Measurements from ENCODE around the gene CYP26C1. TPM values are rescaled to one million over a fixed set of nuclear protein-coding genes. Genes with fewer than 3 reads are reported as not detected.

The CYP26C1 gene
- total and polyA plus RNA-seq, 9 of the 15 experiments (the other 6 are each of a cell fraction or from before 2014, with no cell fraction given) = 0.07 to 0.09 (median 0.07) TPM; not detected in 6

DNA sequence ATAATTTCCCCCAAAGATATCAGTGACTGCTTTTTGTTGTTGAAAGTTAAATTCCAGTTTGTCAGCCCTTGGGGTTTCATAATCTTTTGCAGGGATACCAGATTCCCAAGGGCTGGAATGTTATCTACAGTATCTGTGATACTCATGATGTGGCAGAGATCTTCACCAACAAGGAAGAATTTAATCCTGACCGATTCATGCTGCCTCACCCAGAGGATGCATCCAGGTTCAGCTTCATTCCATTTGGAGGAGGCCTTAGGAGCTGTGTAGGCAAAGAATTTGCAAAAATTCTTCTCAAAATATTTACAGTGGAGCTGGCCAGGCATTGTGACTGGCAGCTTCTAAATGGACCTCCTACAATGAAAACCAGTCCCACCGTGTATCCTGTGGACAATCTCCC, 16.3 kb downstream of the CYP26C1 start:
- Histone ChIP-seq H4K20me1 (replicated peaks; ENCODE audit: control insufficient read depth, insufficient read depth, low read length) (no peaks in the 10 kb centered on the region; the same call in 1 of the 2 replicates), H3K9ac (ENCODE audit: insufficient read depth in 1 of 2, low read depth in 2 of 2, low read length in 2 of 2) (no peak overlapping the region), H3K4me3 (no peak overlapping the region), H3K79me2 (ENCODE audit: control insufficient read depth, insufficient read depth, low read length) (no peaks in the 10 kb centered on the region), H3K36me3 (ENCODE audit: control insufficient read depth, insufficient read depth, low read length) (no peaks in the 10 kb centered on the region), H3K9me1 (ENCODE audit: control insufficient read depth, insufficient read depth, low read length) (peaks cover 2% of the 10 kb centered on the region), H3K4me1 (replicated peaks in 1 of 2; ENCODE audit: control insufficient read depth in 2 of 2, insufficient read depth in 2 of 2, low read length in 2 of 2) (peaks cover 23 to 35% of the 10 kb centered on the region in 2 experiments; a peak in 4 of 5 replicates), H3K27ac (ENCODE audit: extremely low read depth, low read depth, low read length) (no peak overlapping the region), H3K27me3 (ENCODE audit: control insufficient read depth in 2 of 2, insufficient read depth in 2 of 2, low read length in 2 of 2) (peaks cover 2 to 6% of the 10 kb centered on the region in 2 experiments; a peak in 3 of 5 replicates), H3K4me2 (ENCODE audit: insufficient read depth, low read length) (no peak overlapping the region), H3K9me3 (replicated peaks; ENCODE audit: control insufficient read depth, insufficient read depth, low read depth, low read length) (peaks cover 2% of the 10 kb centered on the region; the same call in 1 of the 2 replicates), H2AFZ (ENCODE audit: low read depth, low read length) (no peak overlapping the region)
- ChIA-PET CTCF (ENCODE audit: low intra/inter-chr PET ratio) (no interaction called here), POLR2A (no interaction called here)
- DNase-seq (ENCODE audit: extremely low read depth in 1 of 4, low spot score in 3 of 4) (no peak), FAIRE-seq (no peak), ATAC-seq (no peak)
- TF ChIP-seq KAT7 (CRISPR knock-in tag; IDR thresholded peaks at IDR 0.05; ENCODE audit: borderline replicate concordance) = no peak
- TF ChIP-seq POLR2H (tag; IDR thresholded peaks at IDR 0.05; ENCODE audit: low read depth) = no peak
- TF ChIP-seq MIER1 (IDR thresholded peaks at IDR 0.05; ENCODE audit: low read depth) = no peak
- no peak for TF ChIP-seq MAFK (IDR thresholded peaks at IDR 0.05; ENCODE audit: low read length)
- no peak for TF ChIP-seq SMARCE1 (IDR thresholded peaks at IDR 0.05)
- TF ChIP-seq MXD1 (CRISPR knock-in tag; IDR thresholded peaks at IDR 0.05; ENCODE audit: borderline replicate concordance, poor library complexity, severe bottlenecking) = no peak
- TF ChIP-seq ZNF589 (CRISPR knock-in tag; IDR thresholded peaks at IDR 0.05; ENCODE audit: low read depth) = no peak
- TF ChIP-seq ZNF121 (CRISPR knock-in tag; conservative IDR thresholded peaks at IDR 0.05) = no peak
- TF ChIP-seq CHD1 (IDR thresholded peaks at IDR 0.05; ENCODE audit: low read length) = no peak
- TF ChIP-seq SMC3 (conservative IDR thresholded peaks at IDR 0.05; ENCODE audit: insufficient read depth, low read depth, low read length) = no peak
- no peak for TF ChIP-seq PHTF2 (CRISPR knock-in tag; IDR thresholded peaks at IDR 0.05)
- TF ChIP-seq SMARCA4 (IDR thresholded peaks at IDR 0.05) = no peak
- TF ChIP-seq PPARD (CRISPR knock-in tag; IDR thresholded peaks at IDR 0.05) = no peak
- TF ChIP-seq ILK (tag; IDR thresholded peaks at IDR 0.05; ENCODE audit: borderline replicate concordance, low read depth) = no peak
- no TSS peak for BruUV-seq (replicated peaks)
- in situ Hi-C loops (cut with MboI) (no loop called here), intact Hi-C loops (cut with micrococcal nuclease) (loop anchor here (5.0 to 10.0 kb wide), 2 partner anchors 70 to 482 kb away; partner anchors contain the start of gene KIF11)
- WGBS (ENCODE audit: insufficient coverage, low coverage, missing lambda C conversion rate) = 9% methylated on average over 1 of the region's 2 CpGs

Measured in K562 (cell line).